COLO829 (cell line): ENCODE measurements around the gene ARPC1A.
"Not testable (repeated sequence)": the region's sequence is repeated elsewhere in the genome, so short reads cannot be mapped to it uniquely, and the experiment has no call there.

Experiments used
- DNase-seq: peaks from one replicate; pipeline ENCODE4 v3.0.0; 2012; ENCODE audit warnings: low spot score

ARPC1A gene

DNA sequence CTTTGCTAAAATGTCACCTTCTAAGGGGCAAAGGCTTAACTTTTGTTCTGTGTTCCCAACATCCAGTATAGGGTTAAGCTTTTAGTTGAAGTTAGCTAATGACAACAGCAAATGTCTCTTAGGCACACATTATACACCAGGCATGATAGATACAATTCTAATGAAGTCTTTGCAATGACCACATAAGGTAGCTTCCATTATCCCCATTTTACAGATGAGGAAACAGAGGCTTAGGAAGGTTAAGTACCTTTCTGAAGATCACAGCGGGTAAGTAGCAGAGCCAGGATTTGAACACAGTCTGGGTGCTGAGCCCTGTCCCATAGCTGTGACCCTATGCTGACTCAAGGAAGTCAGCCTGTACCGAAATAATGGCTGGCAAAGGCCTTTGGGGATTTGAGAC is 84.9 kb downstream of the ARPC1A start:
- DNase-seq = no peak

- not testable (repeated sequence) for DNase-seq
These were observed 89.9 kb downstream of the ARPC1A start for GRCh38 chr7:99415513-99416127.
